HepG2 (cell line): ENCODE results near the gene DAAM1.

Experiments
- CCAR2 ChIP-seq: fragments of 200-400 bp; formaldehyde crosslinking; optimal IDR thresholded peaks from 2 replicates; pipeline ENCODE3; 2018; ENCODE audit warnings: low read depth, mild to moderate bottlenecking, low read length, moderate library complexity
- CTCF ChIP-seq: sonication (generic); formaldehyde crosslinking; IDR thresholded peaks from 2 replicates; pipeline ENCODE4 v1.5.0; 2020; ENCODE audit warnings: mild to moderate bottlenecking, missing genetic modification reagents, moderate library complexity
- MYNN ChIP-seq: sonication (generic); formaldehyde crosslinking; IDR thresholded peaks from 2 replicates; pipeline ENCODE4 v1.4.0; 2020; ENCODE audit warnings: mild to moderate bottlenecking, low read depth, missing genetic modification reagents

- TF ChIP-seq CTCF (no peak), CCAR2 (no peak), MYNN (CRISPR knock-in tag) (no peak)
Observed at GRCh38 chr14:59281609-59282377, 93.3 kb downstream of the DAAM1 start.
